ENCODE data around the gene HAGHL.

DNA sequence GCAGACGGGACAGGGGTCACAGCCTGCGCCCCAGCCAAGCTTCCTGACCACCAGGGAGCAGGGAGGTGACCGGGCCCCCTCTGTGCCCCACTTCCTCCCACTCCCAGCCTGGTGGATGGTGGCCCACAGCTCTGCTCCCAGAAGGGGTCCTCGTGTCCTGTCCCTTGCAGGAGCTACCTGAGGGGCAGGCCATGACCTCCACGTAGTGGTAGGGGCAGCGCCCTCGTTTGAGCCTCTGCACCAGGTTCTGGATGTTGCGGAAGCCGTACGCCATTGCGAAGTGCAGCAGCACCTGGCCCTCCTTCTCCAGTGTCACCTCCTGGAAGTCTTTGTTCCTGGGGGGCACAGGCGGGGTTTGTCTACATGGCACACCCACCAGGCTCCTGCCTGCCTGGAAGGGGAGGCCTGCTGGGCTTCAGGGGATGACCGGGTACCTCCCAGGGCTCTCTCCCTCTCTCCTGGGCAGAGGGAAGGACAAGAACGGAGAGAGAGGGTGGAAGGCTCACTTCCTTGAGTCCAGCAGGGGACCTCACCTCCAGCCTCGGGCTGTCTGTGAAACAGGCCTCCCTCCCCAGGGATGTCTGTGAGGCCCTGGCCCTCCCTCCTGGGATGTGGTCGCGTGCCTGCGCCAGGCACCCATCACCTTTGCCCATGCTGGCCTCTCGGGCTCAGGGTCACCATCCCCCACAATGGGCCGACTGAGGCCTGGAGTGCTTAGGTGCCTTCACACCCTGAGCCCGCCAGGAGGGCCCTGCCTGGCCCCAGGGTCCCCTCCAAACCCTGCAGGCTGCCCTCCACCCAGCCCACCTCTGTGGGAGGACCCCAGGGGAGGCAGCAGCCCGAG is 4.0 kb downstream of the HAGHL start:
- TF ChIP-seq GATA3 (IDR thresholded peaks at IDR 0.05; ENCODE audit: low read depth, low read length) (no peak), GATA2 (IDR thresholded peaks at IDR 0.05; ENCODE audit: low read depth, low read length) (no peak)
